K562 (cell line): ENCODE data around the gene PGAP3. TPM values are rescaled to one million over a fixed set of nuclear protein-coding genes. Genes with fewer than 3 reads are reported as not detected.
A peak's percentile ranks its signal among the peaks of the same experiment; 100 is the strongest.

ENCODE experiments used
- CAMTA2 ChIP-seq: fragments of 250-450 bp; sonication (Bioruptor Pico); conservative IDR thresholded peaks from 2 replicates; pipeline ENCODE4 v1.5.1; 2022
- CBX1 ChIP-seq: sonication (generic); IDR thresholded peaks from 2 replicates; pipeline ENCODE4 v1.6.1; 2016; ENCODE audit warnings: antibody characterized with exemption, low read depth, mild to moderate bottlenecking
- ETV5 ChIP-seq: sonication (generic); formaldehyde crosslinking; IDR thresholded peaks from 2 replicates; pipeline ENCODE4 v1.4.0; 2020; ENCODE audit warnings: low read depth, mild to moderate bottlenecking, missing genetic modification reagents
- EZH2 ChIP-seq: IDR thresholded peaks from 2 replicates; pipeline ENCODE4 v1.6.1; 2012; ENCODE audit warnings: low read depth, mild to moderate bottlenecking, inconsistent platforms, low read length, borderline replicate concordance
- FOXM1 ChIP-seq, 2 experiments: fragments of 450-650 bp in 1 of 2; sonication (generic) in 1 of 2; formaldehyde crosslinking in 1 of 2; IDR thresholded peaks; 2 replicates each; pipeline versions ENCODE4 v1.6.1 to v1.9.0; 2017 to 2022; ENCODE audit warnings: low read depth in 2 of 2, mild to moderate bottlenecking in 2 of 2, missing genetic modification reagents in 1 of 2, moderate library complexity in 1 of 2
- JUN ChIP-seq, 2 experiments: sonication (generic) in 1 of 2; formaldehyde crosslinking in 1 of 2; IDR thresholded peaks; 2 replicates each; pipeline versions ENCODE4 v1.6.1 to v1.8.0; 2012 to 2022; ENCODE audit warnings: borderline replicate concordance in 2 of 2, mild to moderate bottlenecking in 2 of 2, improper control_type of control experiment in 1 of 2, low read depth in 1 of 2, low read length in 1 of 2, missing genetic modification reagents in 1 of 2
- KAT2B ChIP-seq: IDR thresholded peaks from one replicate; pipeline ENCODE4 v1.6.1; 2012; ENCODE audit warnings: low read depth, mild to moderate bottlenecking, control low read depth, inconsistent platforms, low read length, moderate library complexity
- MTF1 ChIP-seq: fragments of 250-450 bp; sonication (Bioruptor Pico); IDR thresholded peaks from 2 replicates; pipeline ENCODE4 v1.9.0; 2021; ENCODE audit warnings: moderate library complexity, mild to moderate bottlenecking, inconsistent platforms, borderline replicate concordance
- MXI1 ChIP-seq: IDR thresholded peaks from 2 replicates; pipeline ENCODE4 v1.6.1; 2011; ENCODE audit warnings: low read depth, mild to moderate bottlenecking, improper control_type of control experiment, low read length
- NCOA6 ChIP-seq: fragments of 450-650 bp; IDR thresholded peaks from 2 replicates; pipeline ENCODE4 v1.6.1; 2017; ENCODE audit warnings: mild to moderate bottlenecking
- PHF21A ChIP-seq: fragments of 450-650 bp; IDR thresholded peaks from 2 replicates; pipeline ENCODE4 v1.6.1; 2017; ENCODE audit warnings: low read depth, borderline replicate concordance
- POLR2AphosphoS5 ChIP-seq: IDR thresholded peaks from 2 replicates; pipeline ENCODE4 v1.6.1; 2011; ENCODE audit warnings: mild to moderate bottlenecking, low read depth, low read length, moderate library complexity; ENCODE audit not compliant: control insufficient read depth, insufficient read depth
- RAD51 ChIP-seq: fragments of 450-650 bp; IDR thresholded peaks from 2 replicates; pipeline ENCODE4 v1.7.1; 2016; ENCODE audit warnings: low read depth, mild to moderate bottlenecking, borderline replicate concordance
- TAF15 ChIP-seq: fragments of 200-400 bp; formaldehyde crosslinking; IDR thresholded peaks from 2 replicates; pipeline ENCODE4 v1.6.1; 2017; ENCODE audit warnings: mild to moderate bottlenecking, low read depth, low read length, moderate library complexity
- ZNF398 ChIP-seq: fragments of 250-450 bp; sonication (Bioruptor Pico); IDR thresholded peaks from 2 replicates; pipeline ENCODE4 v1.8.0; 2021; ENCODE audit warnings: moderate library complexity, mild to moderate bottlenecking, inconsistent platforms
- ZNF589 ChIP-seq: fragments of 200-800 bp; sonication (Bioruptor generic); IDR thresholded peaks from 2 replicates; pipeline ENCODE4 v1.6.1; 2016; ENCODE audit warnings: low read depth, missing genetic modification characterization, missing compliant biosample characterization
- ZNF76 ChIP-seq: fragments of 250-450 bp; sonication (Bioruptor Pico); IDR thresholded peaks from 2 replicates; pipeline ENCODE4 v1.4.0; 2020; ENCODE audit warnings: mild to moderate bottlenecking, moderate library complexity, borderline replicate concordance
- ZNF766 ChIP-seq: fragments of 200-800 bp; sonication (Bioruptor generic); conservative IDR thresholded peaks from 2 replicates; pipeline ENCODE4 v1.6.1; 2016; ENCODE audit warnings: missing genetic modification characterization, missing compliant biosample characterization
- polyA plus RNA-seq, 8 experiments: library from polyadenylated mRNA; depleted of rRNA in 4 of 8; stranded (reverse) in 5 of 8; unstranded in 3 of 8; fragments of >200 nt; fragmentation: Nextera tagmentation in 2 of 8; fragmentation: Illumina TruSeq in 1 of 8; extraction: Ambion mirVana in 2 of 8; extraction: Trizol in 1 of 8; gene quantifications; 2 replicates each; pipeline versions ENCODE4 v1.2.1 to v1.2.3, GENCODE V29; 2011 to 2014; ENCODE audit warnings: inconsistent platforms in 1 of 8, missing spikeins in 1 of 8
- total RNA-seq, 7 experiments: library from RNA; depleted of rRNA in 6 of 7; stranded (reverse); fragments of >200 nt in 6 of 7; fragmentation: Illumina TruSeq in 2 of 7; extraction: Trizol in 2 of 7; gene quantifications; 2 replicates each; pipeline versions ENCODE4 v1.2.1 to v1.2.3, GENCODE V29; 2011 to 2021; ENCODE audit warnings: low replicate concordance in 1 of 7
- TF ChIP-seq, protein P1 (sequence below), 3 experiments: fragments of 200-800 bp in 1 of 3; sonication (Bioruptor generic) in 1 of 3; sonication (generic) in 1 of 3; formaldehyde crosslinking in 1 of 3; IDR thresholded peaks; 2 replicates each; pipeline versions ENCODE4 v1.6.1 to v1.8.0; 2016 to 2022; ENCODE audit warnings: mild to moderate bottlenecking in 2 of 3, missing compliant biosample characterization in 2 of 3, missing genetic modification characterization in 2 of 3, missing genetic modification reagents in 1 of 3
- TF ChIP-seq, protein P2 (sequence below), 2 experiments: fragments of 450-650 bp in 1 of 2; sonication (generic) in 1 of 2; formaldehyde crosslinking; conservative IDR thresholded peaks; 2 replicates each; pipeline versions ENCODE4 v1.4.0 to v1.8.1; 2020 to 2022; ENCODE audit warnings: mild to moderate bottlenecking in 1 of 2, missing genetic modification reagents in 1 of 2
- TF ChIP-seq, protein P3 (sequence below): sonication (generic); formaldehyde crosslinking; IDR thresholded peaks from 2 replicates; pipeline ENCODE4 v1.4.0; 2020; ENCODE audit warnings: mild to moderate bottlenecking, missing genetic modification reagents

Gene PGAP3
- total and polyA plus RNA-seq, 9 of the 15 experiments (the other 6 are each of a cell fraction or from before 2014, with no cell fraction given) = 0.38 to 9.4 (median 4.5) TPM

DNA sequence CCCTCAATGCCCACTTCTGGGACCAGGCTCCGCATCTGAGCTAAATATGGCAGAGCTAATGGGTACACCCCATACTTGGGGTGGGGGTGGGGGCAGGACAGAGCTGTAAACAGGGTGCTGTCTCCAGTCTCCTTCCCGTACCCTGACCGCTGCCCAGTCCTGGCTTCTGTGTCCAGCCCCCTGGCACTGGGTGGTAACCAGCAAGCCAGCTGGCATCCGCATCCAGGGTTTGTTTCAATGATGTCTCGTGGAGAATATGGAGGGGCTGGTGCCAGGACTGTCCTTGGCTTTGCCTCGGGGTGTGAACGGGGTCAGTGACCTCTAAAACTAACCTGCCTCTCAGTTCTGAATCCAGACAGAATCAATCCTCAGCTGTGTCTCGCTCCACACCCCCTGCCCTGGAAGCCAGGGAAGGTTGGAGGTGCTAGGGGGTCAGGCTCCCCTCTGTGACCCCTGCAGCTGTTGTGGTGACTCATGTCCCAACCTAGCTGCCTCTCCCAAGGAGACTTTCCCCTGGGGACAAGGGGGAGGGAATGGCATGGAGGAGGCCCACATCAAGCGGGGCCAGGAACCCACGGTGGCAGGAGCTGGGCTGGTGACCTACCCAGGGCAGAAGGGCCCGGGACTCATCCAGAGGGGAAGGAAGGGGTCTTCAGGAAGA lies 21.1 kb downstream of the PGAP3 start (continued):
- TF ChIP-seq TAF15 = no peak
- TF ChIP-seq KAT2B = no peak
- TF ChIP-seq JUN (IDR thresholded peaks at IDR 0.05; ENCODE audit: borderline replicate concordance, low read depth, low read length) = 0 out of 2 replicates have a peak, but pooled peaks have one; percentile 60
- TF ChIP-seq JUN (CRISPR knock-in tag; IDR thresholded peaks at IDR 0.05; ENCODE audit: borderline replicate concordance) = no peak
- no peak for TF ChIP-seq NCOA6
- 0 out of 2 replicates have a peak, but pooled peaks have one; percentile 26 for TF ChIP-seq ZNF766
- TF ChIP-seq EZH2 = no peak
- no peak for TF ChIP-seq MXI1
- TF ChIP-seq, protein P1, sequence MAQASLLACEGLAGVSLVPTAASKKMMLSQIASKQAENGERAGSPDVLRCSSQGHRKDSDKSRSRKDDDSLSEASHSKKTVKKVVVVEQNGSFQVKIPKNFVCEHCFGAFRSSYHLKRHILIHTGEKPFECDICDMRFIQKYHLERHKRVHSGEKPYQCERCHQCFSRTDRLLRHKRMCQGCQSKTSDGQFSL (CRISPR knock-in tag; IDR thresholded peaks at IDR 0.05) = 0 out of 2 replicates have a peak, but pooled peaks have one; percentile 20
- TF ChIP-seq, protein P1 (tag; IDR thresholded peaks at IDR 0.05) = no peak
- TF ChIP-seq CBX1 = no peak
- TF ChIP-seq ZNF76 (CRISPR knock-in tag) = no peak
- TF ChIP-seq, protein P2, sequence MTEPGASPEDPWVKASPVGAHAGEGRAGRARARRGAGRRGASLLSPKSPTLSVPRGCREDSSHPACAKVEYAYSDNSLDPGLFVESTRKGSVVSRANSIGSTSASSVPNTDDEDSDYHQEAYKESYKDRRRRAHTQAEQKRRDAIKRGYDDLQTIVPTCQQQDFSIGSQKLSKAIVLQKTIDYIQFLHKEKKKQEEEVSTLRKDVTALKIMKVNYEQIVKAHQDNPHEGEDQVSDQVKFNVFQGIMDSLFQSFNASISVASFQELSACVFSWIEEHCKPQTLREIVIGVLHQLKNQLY (CRISPR knock-in tag; conservative IDR thresholded peaks at IDR 0.05) = no peak
- no peak for TF ChIP-seq RAD51
- TF ChIP-seq ZNF398 = no peak
- no peak for TF ChIP-seq ETV5
- TF ChIP-seq, protein P3, sequence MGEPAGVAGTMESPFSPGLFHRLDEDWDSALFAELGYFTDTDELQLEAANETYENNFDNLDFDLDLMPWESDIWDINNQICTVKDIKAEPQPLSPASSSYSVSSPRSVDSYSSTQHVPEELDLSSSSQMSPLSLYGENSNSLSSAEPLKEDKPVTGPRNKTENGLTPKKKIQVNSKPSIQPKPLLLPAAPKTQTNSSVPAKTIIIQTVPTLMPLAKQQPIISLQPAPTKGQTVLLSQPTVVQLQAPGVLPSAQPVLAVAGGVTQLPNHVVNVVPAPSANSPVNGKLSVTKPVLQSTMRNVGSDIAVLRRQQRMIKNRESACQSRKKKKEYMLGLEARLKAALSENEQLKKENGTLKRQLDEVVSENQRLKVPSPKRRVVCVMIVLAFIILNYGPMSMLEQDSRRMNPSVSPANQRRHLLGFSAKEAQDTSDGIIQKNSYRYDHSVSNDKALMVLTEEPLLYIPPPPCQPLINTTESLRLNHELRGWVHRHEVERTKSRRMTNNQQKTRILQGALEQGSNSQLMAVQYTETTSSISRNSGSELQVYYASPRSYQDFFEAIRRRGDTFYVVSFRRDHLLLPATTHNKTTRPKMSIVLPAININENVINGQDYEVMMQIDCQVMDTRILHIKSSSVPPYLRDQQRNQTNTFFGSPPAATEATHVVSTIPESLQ (CRISPR knock-in tag) = no peak
- TF ChIP-seq ZNF589 (CRISPR knock-in tag) = no peak
- peak; percentile 22; the same call in 1 of the 2 replicates for TF ChIP-seq POLR2AphosphoS5
- TF ChIP-seq CAMTA2 (CRISPR knock-in tag) = no peak
- TF ChIP-seq PHF21A = no peak
- no peak for TF ChIP-seq MTF1 (CRISPR knock-in tag)
- no peak for TF ChIP-seq FOXM1 (IDR thresholded peaks at IDR 0.05; ENCODE audit: low read depth)
- no peak for TF ChIP-seq FOXM1 (CRISPR knock-in tag; IDR thresholded peaks at IDR 0.05; ENCODE audit: low read depth)
